ELR (cell line): ENCODE measurements around the gene FOXK1.

Experiments
- DNase-seq: peaks from one replicate; pipeline ENCODE4 v3.0.0-alpha.2; 2015; ENCODE audit warnings: low read depth

FOXK1 gene

DNA sequence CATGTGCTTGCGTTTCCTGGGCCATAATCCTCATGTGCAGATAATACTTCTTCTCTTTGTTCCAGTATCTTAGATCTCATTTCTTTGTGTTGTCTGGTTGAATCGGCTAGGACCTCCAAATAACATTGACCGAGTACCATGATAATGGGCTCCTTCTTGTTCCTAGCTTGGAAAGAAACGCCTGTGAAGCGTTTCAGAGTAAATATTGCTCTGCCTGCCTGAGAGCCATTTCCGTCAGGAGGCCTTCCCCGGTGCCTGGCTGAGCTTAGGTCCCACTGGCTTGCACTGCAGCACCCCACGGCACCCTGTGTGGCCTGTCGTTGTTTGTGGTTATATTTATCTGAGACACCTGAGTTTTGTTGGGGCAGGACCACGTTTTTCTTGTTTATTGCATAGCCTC is 17.7 kb downstream of the FOXK1 start:
- no peak for DNase-seq

DNA sequence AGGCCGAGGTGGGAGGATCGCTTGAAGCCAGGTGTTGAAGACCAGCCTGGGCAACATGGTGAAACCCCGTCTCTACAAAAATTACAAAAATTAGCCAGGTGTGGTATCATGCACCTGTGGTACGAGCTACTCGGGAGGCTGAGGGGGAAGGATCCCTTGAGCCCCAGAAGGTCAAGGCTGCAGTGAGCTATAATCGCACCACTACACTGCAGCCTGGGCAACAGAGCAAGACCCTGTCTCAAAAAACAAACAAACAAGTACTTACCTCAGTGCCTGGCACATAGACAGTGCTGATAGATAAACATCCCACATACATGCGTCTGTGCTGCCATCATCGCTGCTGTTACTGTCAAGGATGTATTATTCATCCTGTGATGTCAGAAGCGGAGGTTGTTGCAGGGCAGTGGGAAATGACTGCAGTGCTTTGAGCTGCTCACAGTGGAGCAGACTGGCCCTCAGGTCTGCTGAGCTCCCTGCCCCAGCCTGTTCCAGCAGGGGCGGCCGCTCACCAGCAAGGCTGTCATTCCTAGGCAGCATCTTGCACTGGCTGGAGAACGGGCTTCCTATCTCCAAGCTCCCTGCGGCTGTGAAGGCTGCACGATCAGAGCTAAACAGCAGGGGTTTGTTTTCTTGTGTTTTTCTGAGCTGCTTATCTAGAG is 18.6 kb downstream of the FOXK1 start:
- DNase-seq: peak; percentile 84

DNA sequence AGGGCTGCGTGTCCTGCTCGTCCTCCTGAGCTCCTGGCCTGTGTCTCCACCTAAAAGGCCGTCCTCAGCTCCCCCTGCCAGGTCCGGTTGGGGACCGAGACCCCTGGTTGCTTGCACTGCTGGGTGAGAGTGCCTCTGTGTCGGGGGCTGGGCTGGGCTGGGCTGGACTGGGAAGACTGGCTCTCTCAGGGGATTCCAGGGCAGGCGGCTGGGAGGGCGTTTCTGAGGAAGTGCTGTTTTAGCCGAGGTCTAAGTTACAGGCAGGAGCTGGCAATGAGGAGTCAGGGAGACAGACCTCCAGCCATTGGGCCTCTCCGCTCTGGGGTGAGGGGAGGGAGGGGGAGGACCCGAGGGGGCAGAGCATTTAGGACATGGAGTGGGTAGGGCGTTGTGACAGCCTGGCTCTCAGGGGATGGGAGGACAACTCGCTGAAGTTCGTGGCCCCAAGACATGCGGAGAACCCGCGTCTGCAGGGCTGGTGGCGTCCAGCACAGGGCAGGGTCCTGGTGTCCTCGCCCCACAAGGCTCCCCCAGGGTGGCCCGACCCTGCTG is 20.9 kb downstream of the FOXK1 start:
- DNase-seq: no peak

DNA sequence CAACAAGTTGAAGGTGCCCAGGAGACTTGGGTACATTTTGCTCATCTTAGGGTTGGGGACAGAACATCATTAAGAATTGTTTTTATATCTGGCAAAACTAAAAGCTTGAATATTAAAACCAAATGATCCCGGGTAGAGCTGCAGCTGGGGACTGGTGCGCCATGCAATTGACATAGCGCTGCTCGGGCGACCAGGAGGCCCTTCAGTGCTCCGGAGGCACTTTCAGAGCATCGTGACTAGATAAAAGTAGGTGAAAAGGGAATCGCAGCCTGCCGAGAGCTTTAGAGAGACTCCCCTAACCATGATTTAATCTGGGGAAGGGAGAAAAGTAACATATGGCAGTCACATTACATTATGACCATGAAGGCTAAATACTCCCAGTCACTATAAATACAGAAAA is 21.4 kb downstream of the FOXK1 start:
- no peak for DNase-seq

DNA sequence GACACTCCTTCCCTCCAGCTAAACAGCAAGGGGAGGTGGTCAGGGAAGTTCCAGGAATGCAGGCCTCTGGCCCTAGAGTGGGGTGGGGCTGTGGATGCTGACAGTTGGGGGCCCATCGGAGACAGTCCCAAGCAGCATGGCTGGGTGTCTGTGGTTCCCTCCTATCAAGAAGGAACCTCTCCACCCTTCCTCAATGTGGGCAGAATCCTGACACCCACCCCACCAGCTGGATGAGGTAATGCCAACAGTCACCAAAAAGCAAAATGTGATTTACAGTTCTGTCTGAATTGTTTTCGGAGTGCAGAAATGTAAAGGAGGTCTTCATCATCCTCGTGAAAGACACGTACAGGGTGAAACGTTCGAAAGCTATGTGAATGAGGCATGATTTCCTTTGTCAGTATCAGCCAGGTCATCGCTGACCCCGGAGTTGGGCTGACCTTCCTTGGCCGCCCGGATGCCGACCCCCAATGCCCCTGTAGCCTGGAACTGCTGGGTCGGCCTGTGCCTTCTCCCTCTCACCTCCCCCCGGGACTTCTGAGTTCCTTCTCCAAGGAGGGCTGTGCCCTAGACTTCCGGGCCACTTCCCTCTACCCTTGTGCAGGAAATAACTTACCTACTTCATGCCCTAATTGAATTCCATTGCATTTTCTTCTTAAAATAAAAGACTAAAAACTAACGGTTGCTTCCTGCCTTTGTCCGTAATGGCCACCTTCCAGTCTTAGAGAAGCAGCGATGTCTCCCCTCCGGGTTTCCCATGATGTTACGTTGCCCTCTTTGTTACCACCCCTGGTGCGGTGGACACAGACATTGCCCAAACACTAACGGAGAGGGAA is 24.5 kb downstream of the FOXK1 start:
- DNase-seq: peak; percentile 70

DNA sequence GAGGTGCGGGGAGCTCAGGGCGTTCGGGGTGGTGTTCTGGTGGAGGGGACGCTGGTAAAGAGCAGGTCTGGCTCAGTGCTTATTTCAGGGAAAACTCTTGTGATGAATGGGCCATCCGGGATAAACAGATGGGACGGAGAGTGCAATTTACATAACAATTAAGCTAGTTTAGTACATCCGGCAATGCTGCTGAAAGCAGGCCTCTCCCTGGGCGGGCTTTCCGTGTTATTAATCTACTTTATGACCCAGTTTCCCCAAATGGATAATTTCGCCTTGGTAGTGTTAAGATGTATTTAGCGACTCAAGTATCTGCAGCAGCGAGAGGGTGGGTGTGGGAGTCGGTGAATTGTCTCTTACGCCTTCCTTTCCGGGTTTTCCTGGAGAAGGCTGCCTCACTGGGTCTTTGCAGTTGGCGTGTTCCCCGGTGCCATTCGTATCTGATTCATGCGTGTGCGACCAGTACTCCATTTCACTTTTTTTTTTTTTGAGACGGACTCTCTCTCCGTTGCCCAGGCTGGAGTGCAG is 25.2 kb downstream of the FOXK1 start:
- no peak for DNase-seq

DNA sequence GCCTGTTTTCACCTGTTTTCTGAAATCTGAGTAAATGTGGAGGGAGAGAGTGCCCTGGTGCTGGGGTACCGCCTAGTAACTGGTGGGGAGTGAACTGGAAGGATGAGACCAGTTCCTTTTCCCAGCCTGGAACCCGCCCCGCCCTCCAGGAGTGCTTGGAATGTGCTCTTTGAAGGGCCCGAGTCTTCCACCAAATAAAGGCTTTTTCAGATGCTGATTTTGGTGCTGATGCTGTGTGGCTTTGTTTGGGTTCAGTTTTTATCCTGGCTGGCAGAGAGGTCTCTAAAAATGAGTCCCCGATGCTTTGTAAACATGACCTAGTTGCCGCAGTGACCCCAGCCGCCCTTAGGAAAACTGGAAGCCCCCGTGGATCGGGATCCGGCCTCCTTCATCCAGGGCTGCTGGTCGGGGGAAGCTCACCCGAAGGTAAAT is 25.9 kb downstream of the FOXK1 start:
- DNase-seq: no peak

DNA sequence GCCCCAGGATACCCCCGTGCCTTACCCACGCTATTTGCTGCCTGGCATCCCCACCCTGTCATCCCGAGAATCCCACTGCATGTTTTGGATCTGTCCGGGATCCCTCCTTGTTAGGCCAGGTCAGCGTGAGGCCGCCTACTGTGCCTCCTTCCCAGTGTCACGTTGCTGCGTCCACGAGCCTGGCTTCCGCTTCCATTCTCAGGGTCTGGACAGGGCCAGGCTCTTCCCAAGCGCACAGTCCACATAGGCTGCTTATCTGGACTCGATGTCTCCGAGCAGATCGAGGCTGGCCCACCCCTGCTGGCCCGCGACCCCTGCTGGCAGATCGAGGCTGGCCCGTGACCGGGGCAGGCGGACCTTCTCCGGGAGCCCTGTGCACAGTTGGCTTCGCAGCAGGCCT is 27.1 kb downstream of the FOXK1 start:
- no peak for DNase-seq

DNA sequence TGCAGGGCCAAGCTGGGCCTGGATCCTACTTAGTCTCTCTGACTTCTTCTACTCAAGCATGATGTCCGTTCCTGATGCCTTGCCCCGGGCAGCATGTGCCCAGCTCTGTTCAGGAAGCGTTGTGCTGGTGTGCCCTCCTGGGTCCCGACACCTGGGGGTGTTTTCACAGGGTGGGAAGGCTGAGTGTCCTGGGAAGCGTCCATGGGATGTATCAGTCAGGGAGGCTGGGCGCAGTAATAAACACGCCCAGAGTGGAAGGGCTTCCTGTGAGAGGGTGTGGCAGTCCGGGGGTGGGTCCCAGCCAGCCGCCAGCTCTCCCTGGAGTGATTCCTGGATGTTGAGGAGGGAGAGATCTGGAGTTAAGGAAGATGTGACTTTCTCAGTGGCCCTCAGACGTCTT is 29.0 kb downstream of the FOXK1 start:
- no peak for DNase-seq

DNA sequence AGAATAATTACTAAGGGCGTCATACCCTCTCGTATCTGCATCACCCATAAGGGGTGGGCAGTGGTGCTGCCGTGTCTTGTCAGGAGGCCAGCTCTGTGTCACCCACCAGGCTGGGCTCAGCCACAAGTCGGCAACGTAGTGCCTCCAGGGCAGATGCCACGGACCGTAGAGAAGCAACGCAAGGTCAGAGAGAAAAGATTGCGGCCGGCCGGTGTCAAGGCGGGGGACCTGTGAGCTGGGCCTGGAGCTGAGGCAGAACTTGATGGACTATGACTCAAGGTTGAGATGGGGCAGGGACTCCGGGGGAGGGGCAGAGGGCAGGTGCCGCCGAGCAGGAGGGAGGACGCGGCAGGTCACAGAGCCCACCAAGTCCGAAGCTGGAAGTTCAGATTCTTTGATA is 29.5 kb downstream of the FOXK1 start:
- no peak for DNase-seq

DNA sequence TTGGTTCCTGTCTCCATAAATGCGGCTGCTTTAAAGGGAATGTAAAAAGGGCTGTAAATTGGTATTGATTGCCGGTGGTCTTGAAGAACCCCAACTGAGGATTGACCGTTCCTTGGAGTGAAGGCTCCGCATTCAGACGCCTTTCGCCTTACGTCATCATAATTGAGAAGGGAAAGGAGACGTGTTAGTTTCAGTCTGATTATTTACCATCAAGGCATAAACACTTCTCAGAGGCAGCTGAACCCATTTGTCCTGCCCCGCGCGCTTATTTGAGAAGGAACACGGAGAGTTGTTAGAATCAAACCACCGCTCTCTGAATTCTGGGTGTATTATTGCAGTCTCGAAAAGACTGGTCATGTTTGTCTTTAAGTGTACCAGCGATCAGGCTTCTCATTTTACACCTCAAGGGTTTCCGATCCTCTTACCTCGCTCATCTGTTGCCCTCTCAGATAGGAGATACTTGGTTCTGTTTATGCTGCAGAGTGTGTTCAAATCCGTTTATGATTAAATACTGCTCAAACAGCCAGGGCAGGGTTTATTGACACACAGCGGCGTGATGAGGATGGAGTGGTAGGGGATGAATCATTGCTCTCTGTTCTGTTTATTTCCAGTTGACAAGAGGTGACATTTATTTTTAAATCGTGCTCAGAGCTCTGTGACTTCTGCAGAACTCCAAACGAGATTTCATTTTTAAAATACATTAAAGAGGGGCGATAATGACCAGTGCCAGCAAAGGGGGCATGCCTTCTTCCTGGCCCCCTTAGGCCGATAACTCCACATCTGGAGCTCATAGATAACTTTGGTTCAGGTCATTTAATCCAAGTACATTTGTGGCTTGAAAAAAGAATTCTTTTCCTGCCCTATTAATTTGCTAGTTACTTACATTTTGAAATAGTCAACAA is 30.4 kb downstream of the FOXK1 start:
- peak; percentile 50 for DNase-seq

DNA sequence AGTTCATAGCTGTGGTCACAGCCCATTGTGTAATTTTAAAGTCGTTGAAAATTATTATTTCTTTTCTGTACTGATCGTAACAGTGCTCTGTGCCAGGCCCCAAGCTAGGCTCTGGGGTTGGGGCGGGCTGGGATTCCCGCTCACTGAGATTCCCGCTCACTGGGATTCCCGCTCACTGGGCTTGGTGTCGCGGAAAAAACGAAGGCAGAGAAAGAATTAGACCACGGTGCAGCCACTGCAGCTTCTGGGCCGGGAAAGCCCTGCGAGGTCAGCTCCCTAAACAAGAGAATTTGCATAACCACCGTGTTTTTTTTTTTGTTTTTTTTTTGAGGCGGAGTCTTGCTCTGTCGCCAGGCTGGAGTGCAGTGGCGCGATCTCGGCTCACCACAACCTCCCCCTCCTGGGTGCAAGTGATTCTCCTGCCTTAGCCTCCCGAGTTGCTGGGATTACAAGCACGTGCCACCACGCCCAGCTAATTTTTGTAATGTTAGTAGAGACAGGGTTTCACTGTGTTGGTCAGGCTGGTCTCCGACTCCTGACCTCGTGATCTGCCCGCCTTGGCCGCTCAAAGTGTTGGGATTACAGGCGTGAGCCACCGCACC is 31.2 kb downstream of the FOXK1 start:
- DNase-seq: no peak

DNA sequence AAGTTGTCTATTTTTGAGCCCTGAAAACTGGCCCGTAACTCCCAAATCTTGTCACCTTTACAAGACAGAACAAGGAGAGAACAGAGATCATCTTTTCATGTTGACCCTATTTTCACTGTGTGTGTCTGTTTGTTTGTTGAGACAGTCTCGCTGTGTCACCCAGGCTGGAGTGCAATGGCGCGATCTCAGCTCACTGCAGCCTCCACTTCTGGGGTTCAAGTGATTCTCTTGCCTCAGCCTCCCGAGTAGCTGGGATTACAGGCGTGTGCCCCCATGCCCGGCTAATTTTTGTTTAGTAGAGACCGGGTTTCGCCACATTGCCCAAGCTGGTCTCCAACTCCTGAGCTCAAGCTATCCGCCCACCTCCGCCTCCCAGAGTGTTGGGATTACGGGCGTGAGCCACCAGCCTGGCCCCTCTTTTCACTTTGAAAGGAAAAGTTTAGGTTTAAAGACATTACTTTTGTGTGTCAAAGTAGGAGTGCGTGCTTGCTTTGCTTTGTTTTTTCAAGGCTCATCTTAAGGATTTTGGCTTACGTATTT is 32.1 kb downstream of the FOXK1 start:
- no peak for DNase-seq

DNA sequence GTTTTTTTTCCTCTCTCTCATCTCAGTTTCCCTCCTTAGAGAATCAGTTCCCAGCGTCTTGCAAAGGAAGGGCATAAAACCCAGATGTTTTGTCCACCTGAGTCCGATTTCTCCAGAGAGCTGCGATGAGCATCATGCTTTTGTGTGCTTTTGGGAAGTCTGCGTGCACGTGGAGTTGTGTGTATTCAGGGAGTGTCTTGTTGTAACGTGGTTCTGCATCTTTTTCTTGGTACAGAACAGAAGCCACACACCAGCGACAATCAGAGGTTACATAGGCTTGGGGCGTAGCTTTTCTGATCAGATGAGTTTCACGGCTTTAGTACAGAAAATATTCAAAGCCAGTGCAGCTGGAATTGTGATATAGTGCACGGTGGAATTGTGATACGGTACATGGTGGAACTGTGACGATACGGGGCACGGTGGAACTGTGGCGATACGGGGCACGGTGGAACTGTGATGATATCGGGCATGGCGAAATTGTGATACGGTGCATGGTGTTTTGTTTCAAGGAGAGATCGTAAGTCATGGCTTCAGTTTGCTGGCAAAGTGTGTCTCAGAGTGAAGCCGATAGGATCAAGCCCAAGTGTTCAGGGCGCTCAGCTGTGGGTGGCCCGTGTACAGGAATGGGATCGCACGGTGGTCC is 32.8 kb downstream of the FOXK1 start:
- no peak for DNase-seq

DNA sequence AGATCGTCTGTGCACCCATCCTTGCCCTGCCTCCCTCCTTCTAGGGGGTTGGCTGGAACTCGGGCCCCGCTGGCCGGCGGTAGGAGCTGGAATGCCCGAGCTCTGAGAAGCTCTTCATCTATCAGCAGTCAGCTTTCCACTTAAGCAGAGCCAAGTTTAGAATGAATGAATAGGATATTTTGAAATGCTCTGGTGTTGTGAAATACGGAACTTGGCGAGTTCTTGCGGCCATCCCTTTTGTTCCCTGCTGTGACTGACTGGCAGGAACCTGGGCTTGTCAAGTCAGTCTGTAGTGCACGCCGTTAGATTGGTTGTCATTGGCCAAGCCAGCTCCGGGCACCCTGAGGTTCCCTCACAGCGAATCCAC is 33.3 kb downstream of the FOXK1 start:
- no peak for DNase-seq

DNA sequence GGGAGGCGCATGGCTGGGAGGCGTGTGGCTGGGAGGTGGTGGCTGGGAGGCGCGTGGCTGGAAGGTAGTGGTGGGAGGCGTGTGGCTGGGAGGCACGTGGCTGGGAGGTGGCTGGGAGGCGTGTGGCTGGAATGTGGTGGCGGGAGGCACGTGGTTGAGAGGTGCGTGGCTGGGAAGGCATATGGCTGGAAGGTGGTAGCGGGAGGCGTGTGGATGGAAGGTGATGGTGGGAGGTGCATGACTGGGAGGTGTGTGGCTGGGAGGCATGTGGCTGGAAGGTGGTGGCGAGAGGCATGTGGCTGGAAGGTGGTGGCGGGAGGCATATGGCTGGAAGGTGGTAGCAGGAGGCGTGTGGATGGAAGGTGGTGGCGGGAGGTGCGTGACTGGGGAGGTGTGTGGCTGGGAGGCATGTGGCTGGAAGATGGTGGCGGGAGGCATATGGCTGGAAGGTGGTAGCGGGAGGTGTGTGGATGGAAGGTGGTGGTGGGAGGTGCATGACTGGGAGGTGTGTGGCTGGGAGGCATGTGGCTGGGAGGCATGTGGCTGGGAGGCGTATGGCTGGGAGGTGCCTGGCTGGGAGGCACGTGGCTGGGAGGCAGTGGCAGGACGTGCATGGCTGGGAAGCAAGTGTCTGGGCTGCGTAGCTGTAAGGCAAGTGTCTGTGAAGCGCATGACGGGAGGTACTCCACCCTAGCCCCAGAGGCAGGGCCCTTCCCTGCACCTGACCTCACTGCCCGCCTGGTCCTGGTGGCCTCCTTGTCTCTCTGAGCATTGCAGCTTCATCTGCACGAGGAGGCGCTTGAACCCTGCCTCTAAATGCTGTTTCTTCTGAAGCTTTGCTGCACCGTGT is 35.1 kb downstream of the FOXK1 start:
- DNase-seq: no peak

DNA sequence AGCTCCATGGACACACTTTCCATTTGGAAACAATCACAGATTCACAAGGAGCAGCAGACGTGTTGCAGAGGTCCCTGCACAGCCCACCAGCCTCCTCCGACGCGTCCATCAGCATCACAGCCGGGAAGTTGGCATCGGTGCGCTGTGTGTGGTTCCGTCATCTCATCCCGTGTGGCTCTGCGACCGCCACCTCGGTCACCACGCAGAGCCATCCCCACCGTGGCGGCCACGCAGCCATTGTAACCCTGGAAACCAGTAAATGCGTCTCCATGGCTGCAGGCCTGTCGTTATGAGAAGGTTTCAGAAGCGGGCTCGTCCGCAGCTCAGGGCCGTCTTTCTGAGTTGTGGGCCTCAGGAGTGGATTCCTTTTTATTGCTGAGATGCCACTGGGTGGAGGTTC is 36.0 kb downstream of the FOXK1 start:
- no peak for DNase-seq

DNA sequence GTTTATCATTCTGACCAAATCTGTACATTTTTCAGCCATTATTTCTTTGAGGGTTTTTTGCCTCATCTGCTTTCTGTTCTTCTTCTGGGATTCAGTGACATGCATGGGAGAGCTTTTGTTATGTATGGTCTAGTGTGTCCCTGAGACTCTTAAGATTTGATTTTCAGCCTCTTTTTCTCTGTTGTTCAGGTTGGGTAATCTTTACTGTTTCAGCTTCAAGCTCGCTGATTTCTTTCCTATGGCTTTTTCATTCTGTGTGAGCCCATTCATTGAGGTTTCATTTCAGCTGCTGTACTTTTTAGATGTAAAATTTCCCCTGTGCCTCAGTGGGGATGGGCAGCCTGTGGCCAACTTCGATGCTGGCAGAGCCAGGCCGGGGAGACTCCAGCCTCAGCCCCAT is 38.1 kb downstream of the FOXK1 start:
- DNase-seq: no peak

DNA sequence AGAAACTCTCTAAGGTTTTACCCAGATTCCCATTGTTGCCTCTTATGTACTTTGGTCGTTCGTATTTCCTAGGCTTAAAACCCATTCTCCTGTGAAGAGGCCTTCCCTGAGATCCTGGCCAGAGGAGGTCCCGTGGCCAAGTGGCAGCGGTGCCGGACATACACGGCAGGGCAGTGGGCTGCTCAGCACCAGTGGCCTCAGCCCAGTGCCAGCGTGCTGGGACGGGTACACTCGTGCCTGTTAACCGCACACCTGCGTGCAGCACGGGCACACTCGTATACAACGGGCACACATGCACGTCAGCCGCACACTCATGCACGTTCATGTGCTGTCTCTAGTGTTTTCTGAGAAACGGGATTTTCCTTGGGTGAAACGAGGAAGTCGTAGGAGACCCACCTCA is 40.2 kb downstream of the FOXK1 start:
- no peak for DNase-seq
